ENCODE measurements around the gene SELP. TPM values are rescaled to one million over a fixed set of nuclear protein-coding genes. Genes with fewer than 3 reads are reported as not detected.

Gene SELP
- total RNA-seq, 1 donor from 2014 or later = not detected

DNA sequence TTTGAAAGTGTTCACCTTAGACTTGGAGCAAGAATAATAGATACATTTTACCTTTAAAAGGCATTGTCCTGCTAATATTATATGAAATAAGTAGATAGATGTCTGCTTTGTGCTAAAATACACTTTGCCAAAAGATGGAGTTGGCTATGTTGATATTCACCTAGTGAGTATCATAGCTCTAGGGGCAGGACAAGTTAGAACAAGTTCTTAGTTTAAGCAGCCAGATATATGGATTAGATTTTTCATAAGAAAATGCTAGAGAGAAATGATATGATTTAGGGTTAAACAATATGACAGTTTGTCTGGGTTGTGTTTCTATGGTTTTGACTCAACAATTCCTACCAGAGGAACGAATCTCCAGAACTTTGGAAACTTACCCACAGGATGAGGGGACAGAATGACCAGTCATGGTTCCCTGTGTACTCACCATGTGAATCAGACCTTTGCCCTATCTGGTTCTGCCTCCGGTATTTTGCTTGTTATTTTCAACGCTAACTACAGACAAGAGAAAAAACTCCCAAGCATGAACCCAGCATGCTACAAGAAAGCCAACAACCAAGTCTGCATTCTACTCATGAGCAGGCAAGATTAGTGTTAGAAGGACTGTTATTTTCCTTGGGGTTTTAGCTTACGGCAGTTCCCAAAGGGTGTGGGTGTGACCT is 45.3 kb downstream of the SELP start:
- TF ChIP-seq, protein P1, sequence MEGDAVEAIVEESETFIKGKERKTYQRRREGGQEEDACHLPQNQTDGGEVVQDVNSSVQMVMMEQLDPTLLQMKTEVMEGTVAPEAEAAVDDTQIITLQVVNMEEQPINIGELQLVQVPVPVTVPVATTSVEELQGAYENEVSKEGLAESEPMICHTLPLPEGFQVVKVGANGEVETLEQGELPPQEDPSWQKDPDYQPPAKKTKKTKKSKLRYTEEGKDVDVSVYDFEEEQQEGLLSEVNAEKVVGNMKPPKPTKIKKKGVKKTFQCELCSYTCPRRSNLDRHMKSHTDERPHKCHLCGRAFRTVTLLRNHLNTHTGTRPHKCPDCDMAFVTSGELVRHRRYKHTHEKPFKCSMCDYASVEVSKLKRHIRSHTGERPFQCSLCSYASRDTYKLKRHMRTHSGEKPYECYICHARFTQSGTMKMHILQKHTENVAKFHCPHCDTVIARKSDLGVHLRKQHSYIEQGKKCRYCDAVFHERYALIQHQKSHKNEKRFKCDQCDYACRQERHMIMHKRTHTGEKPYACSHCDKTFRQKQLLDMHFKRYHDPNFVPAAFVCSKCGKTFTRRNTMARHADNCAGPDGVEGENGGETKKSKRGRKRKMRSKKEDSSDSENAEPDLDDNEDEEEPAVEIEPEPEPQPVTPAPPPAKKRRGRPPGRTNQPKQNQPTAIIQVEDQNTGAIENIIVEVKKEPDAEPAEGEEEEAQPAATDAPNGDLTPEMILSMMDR (IDR thresholded peaks at IDR 0.05; ENCODE audit: insufficient read depth, low read depth, low read length) = no peak
- TF ChIP-seq EZH2 (IDR thresholded peaks at IDR 0.05; ENCODE audit: insufficient read depth, low read length) = no peak
- H3K4me1 ChIP-seq (ENCODE audit: insufficient read depth, low read length) = no peaks in the 10 kb centered on the region
- no peaks in the 10 kb centered on the region for H4K20me1 ChIP-seq (ENCODE audit: insufficient read depth, low read length)
- no peaks in the 10 kb centered on the region for H3K36me3 ChIP-seq (ENCODE audit: insufficient read depth, low read length)
- DNase-seq (ENCODE audit: low read depth) (no peak), FAIRE-seq (no peak)
- H2AFZ ChIP-seq (ENCODE audit: low read depth, low read length) = no peak overlapping the region
- H3K9ac ChIP-seq (ENCODE audit: low read length) = no peak overlapping the region
- Mint-ChIP-seq H3K27ac (ENCODE audit: unreplicated experiment) (no peak overlapping the region), H3K9me3 (ENCODE audit: unreplicated experiment) (no peaks in the 10 kb centered on the region), H3K36me3 (ENCODE audit: low read depth, unreplicated experiment) (no peaks in the 10 kb centered on the region), H3K27me3 (ENCODE audit: low read depth, unreplicated experiment) (peaks cover 4% of the 10 kb centered on the region), H3K4me3 (ENCODE audit: unreplicated experiment) (no peak overlapping the region), H3K4me1 (ENCODE audit: low read depth, unreplicated experiment) (peaks cover 4% of the 10 kb centered on the region)
- H3K9me3 ChIP-seq (ENCODE audit: insufficient read depth, low read depth, low read length) = no peaks in the 10 kb centered on the region
- no peak overlapping the region for H3K4me2 ChIP-seq (ENCODE audit: low read length)
- no peak overlapping the region for H3K27ac ChIP-seq (ENCODE audit: low read depth, low read length)
- peaks cover 9% of the 10 kb centered on the region for H3K27me3 ChIP-seq (ENCODE audit: insufficient read depth, low read length)
- no peak overlapping the region for H3K4me3 ChIP-seq (ENCODE audit: insufficient read depth, low read depth, low read length)
- H3K79me2 ChIP-seq (ENCODE audit: insufficient read depth, low read length) = no peaks in the 10 kb centered on the region

DNA sequence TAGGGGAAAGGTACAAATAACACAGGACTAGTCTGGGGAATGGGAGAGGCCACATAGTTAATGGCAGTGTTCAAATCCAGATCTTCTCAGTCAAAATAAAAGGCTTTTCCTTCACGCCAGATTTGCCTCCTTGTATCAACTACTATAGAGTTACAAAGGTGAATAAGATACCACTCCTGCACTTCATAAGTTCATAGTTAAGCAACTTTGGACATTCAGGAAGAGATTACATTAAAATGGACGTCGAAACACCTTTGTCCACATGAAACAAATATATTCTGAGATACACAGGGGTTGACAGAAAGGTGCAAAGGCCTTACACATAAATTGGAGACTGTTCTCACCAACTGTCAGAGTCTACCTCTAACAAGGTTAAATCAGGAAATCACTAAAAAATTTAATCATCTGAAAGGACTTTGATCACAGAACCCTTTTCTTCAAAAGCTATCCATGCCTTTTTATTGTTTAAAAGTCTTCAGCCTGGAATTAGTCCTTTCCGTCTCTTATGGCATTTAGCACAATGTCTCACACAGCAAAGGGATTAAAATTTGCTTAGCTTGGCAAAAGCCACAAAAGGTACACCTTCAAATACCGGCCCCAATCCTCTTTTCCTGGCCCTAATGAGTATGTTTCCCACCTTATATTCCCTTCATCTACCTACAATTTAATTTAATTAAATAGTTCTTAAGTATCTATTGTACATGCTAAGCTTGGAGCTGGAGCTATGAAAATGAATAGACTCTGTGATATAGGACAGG is 51.8 kb downstream of the SELP start:
- Histone ChIP-seq H4K20me1 (ENCODE audit: insufficient read depth, low read length) (no peaks in the 10 kb centered on the region), H3K4me3 (ENCODE audit: insufficient read depth, low read depth, low read length) (no peak overlapping the region), H3K4me1 (ENCODE audit: insufficient read depth, low read length) (no peaks in the 10 kb centered on the region), H3K9ac (ENCODE audit: low read length) (no peak overlapping the region), H3K4me2 (ENCODE audit: low read length) (no peak overlapping the region), H3K27me3 (ENCODE audit: insufficient read depth, low read length) (peaks cover 6% of the 10 kb centered on the region), H3K27ac (ENCODE audit: low read depth, low read length) (no peak overlapping the region), H3K79me2 (ENCODE audit: insufficient read depth, low read length) (no peaks in the 10 kb centered on the region), H3K9me3 (ENCODE audit: insufficient read depth, low read depth, low read length) (no peaks in the 10 kb centered on the region), H2AFZ (ENCODE audit: low read depth, low read length) (no peak overlapping the region), H3K36me3 (ENCODE audit: insufficient read depth, low read length) (no peaks in the 10 kb centered on the region)
- H3K27me3 Mint-ChIP-seq (ENCODE audit: low read depth, unreplicated experiment) = peaks cover 5% of the 10 kb centered on the region
- DNase-seq (ENCODE audit: low read depth) (no peak), FAIRE-seq (no peak)
- no peak overlapping the region for H3K4me3 Mint-ChIP-seq (ENCODE audit: unreplicated experiment)
- no peaks in the 10 kb centered on the region for H3K36me3 Mint-ChIP-seq (ENCODE audit: low read depth, unreplicated experiment)
- TF ChIP-seq, protein P1 (IDR thresholded peaks at IDR 0.05; ENCODE audit: insufficient read depth, low read depth, low read length) = no peak
- TF ChIP-seq EZH2 (IDR thresholded peaks at IDR 0.05; ENCODE audit: insufficient read depth, low read length) = no peak
- no peaks in the 10 kb centered on the region for H3K4me1 Mint-ChIP-seq (ENCODE audit: low read depth, unreplicated experiment)
- no peak overlapping the region for H3K27ac Mint-ChIP-seq (ENCODE audit: unreplicated experiment)
- H3K9me3 Mint-ChIP-seq (ENCODE audit: unreplicated experiment) = peaks cover 3% of the 10 kb centered on the region

DNA sequence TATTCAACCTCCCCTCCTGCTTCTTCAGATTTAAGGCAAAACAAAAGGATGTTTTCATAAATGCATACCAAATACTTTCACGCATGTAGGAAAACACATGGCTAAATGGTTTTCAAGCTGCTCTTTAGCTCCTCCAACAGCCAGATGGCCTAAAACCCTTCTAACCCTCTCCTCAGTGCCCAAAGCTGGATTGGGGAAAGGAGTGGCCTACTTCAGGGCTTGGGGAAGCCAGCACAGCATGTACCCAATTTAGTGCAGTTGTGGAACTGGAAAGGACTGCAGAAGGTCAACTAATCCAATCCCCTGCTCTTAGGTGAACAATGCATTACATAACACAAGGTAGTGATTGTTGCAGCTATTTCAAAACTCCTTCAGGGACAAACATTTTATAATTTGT is 53.0 kb downstream of the SELP start:
- DNase-seq (ENCODE audit: low read depth) (no peak), FAIRE-seq (no peak)
- H3K9ac ChIP-seq (ENCODE audit: low read length) = no peak overlapping the region
- H3K4me3 ChIP-seq (ENCODE audit: insufficient read depth, low read depth, low read length) = no peak overlapping the region
- H3K9me3 Mint-ChIP-seq (ENCODE audit: unreplicated experiment) = peaks cover 3% of the 10 kb centered on the region
- TF ChIP-seq, protein P1 (IDR thresholded peaks at IDR 0.05; ENCODE audit: insufficient read depth, low read depth, low read length) = no peak
- TF ChIP-seq EZH2 (IDR thresholded peaks at IDR 0.05; ENCODE audit: insufficient read depth, low read length) = no peak
- H3K27ac Mint-ChIP-seq (ENCODE audit: unreplicated experiment) = no peak overlapping the region
- H4K20me1 ChIP-seq (ENCODE audit: insufficient read depth, low read length) = no peaks in the 10 kb centered on the region
- no peak overlapping the region for H3K27ac ChIP-seq (ENCODE audit: low read depth, low read length)
- no peaks in the 10 kb centered on the region for H3K4me1 ChIP-seq (ENCODE audit: insufficient read depth, low read length)
- no peaks in the 10 kb centered on the region for H3K36me3 Mint-ChIP-seq (ENCODE audit: low read depth, unreplicated experiment)
- no peaks in the 10 kb centered on the region for H3K9me3 ChIP-seq (ENCODE audit: insufficient read depth, low read depth, low read length)
- H2AFZ ChIP-seq (ENCODE audit: low read depth, low read length) = no peak overlapping the region
- no peaks in the 10 kb centered on the region for H3K36me3 ChIP-seq (ENCODE audit: insufficient read depth, low read length)
- H3K79me2 ChIP-seq (ENCODE audit: insufficient read depth, low read length) = no peaks in the 10 kb centered on the region
- no peak overlapping the region for H3K4me3 Mint-ChIP-seq (ENCODE audit: unreplicated experiment)
- peaks cover under 1% of the 10 kb centered on the region for H3K4me1 Mint-ChIP-seq (ENCODE audit: low read depth, unreplicated experiment)
- H3K27me3 ChIP-seq (ENCODE audit: insufficient read depth, low read length) = peaks cover 3% of the 10 kb centered on the region
- H3K4me2 ChIP-seq (ENCODE audit: low read length) = no peak overlapping the region
- peaks cover 5% of the 10 kb centered on the region for H3K27me3 Mint-ChIP-seq (ENCODE audit: low read depth, unreplicated experiment)

All from astrocyte (in vitro differentiated cells and primary cell).